Measurements from ENCODE around the gene LINC00305.

Gene LINC00305

GRCh38 chr18:64103986-64104385, 44.9 kb downstream of the LINC00305 start (continued):
- no peak for TF ChIP-seq ESRRG (CRISPR knock-in tag; IDR thresholded peaks at IDR 0.05)

- ATAC-seq: no peak
- TF ChIP-seq TCF4 (CRISPR knock-in tag; IDR thresholded peaks at IDR 0.05; ENCODE audit: borderline replicate concordance) (no peak), TSHZ2 (CRISPR knock-in tag; IDR thresholded peaks at IDR 0.05) (no peak), BACH2 (CRISPR knock-in tag; IDR thresholded peaks at IDR 0.05; ENCODE audit: borderline replicate concordance) (no peak), GLIS3 (CRISPR knock-in tag; IDR thresholded peaks at IDR 0.05) (no peak), CREB5 (CRISPR knock-in tag; IDR thresholded peaks at IDR 0.05; ENCODE audit: low read depth) (no peak), PPARA (CRISPR knock-in tag; IDR thresholded peaks at IDR 0.05; ENCODE audit: borderline replicate concordance) (no peak), TOX (CRISPR knock-in tag; IDR thresholded peaks at IDR 0.05; ENCODE audit: borderline replicate concordance) (no peak)
These were observed 48.6 kb downstream of the LINC00305 start for GRCh38 chr18:64100116-64100922.

GRCh38 chr18:64099244-64099643, 49.6 kb downstream of the LINC00305 start:
- ATAC-seq: no peak
- no peak for TF ChIP-seq POU6F1 (CRISPR knock-in tag; IDR thresholded peaks at IDR 0.05; ENCODE audit: borderline replicate concordance, low read depth)

GRCh38 chr18:64097497-64097896, 51.4 kb downstream of the LINC00305 start:
- TF ChIP-seq POU6F1 (CRISPR knock-in tag; IDR thresholded peaks at IDR 0.05; ENCODE audit: borderline replicate concordance, low read depth): no peak
- no peak for TF ChIP-seq ZFP3 (CRISPR knock-in tag; IDR thresholded peaks at IDR 0.05)
- TF ChIP-seq CSRNP3 (CRISPR knock-in tag; IDR thresholded peaks at IDR 0.05): no peak
- no peak for TF ChIP-seq OSR1 (CRISPR knock-in tag; IDR thresholded peaks at IDR 0.05)
- TF ChIP-seq ZNF70 (CRISPR knock-in tag; IDR thresholded peaks at IDR 0.05): no peak
- no peak for TF ChIP-seq BACH2 (CRISPR knock-in tag; IDR thresholded peaks at IDR 0.05; ENCODE audit: borderline replicate concordance)
- TF ChIP-seq PATZ1 (CRISPR knock-in tag; IDR thresholded peaks at IDR 0.05; ENCODE audit: borderline replicate concordance): no peak
- no peak for TF ChIP-seq TOX (CRISPR knock-in tag; IDR thresholded peaks at IDR 0.05; ENCODE audit: borderline replicate concordance)
- ATAC-seq: no peak
